Stimulated activated CD4-positive, alpha-beta T cell treated with anti-CD3 and anti-CD28 coated beads, Interleukin-2, amount 100 ng/mL, for 24 hours (primary cell): Measurements from ENCODE around the gene PDE6B.
"Not testable (repeated sequence)": the region's sequence is repeated elsewhere in the genome, so short reads cannot be mapped to it uniquely, and the experiment has no call there.

Experiments
- DNase-seq, 2 donors: peaks; one replicate each; pipeline ENCODE4 v3.0.0-alpha.2; 2020

The PDE6B gene

DNA sequence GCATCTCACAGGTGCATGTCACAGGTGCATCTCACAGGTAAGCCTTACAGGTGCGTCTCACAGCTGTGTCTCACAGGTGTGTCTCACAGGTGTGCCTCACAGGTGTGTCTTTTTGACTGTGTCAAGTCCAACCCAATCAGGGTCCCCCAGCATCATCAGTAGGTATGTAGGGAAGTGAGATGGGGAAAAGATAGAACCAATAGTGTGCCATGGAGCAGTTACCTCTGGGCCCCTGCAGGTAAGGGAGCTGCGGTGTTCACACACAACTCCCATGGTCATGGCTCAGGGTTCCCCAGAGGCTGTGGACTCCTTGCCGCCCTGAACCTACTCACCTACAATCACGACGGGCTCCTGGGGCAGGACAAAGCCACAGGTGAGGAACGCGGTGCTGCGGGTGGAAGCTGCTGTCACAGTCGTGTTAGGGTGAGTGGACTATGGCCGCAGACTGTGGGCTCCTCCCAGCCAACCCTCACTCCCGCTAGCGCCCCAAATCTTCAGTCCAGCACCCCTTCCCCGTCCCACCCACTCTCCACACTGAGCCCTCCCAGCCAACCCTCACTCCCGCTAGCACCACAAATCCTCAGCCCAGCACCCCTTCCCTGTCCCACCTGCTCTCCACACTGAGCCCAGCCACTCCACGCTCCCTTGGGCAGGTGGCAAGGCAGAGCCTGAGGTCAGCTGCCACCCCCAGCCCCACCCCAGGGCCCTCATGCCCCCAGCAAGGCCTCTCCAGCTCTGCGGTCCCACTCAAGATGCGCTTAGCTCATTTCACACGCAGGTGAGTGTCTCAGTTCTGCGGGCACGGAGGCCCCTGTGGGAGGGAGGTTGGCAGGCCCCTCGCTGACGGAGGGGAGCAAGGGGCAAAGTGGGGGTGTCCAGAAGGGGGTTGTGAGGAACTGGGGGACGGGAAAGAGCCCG, 2.1 kb upstream of the PDE6B start:
- no peak for DNase-seq

DNA sequence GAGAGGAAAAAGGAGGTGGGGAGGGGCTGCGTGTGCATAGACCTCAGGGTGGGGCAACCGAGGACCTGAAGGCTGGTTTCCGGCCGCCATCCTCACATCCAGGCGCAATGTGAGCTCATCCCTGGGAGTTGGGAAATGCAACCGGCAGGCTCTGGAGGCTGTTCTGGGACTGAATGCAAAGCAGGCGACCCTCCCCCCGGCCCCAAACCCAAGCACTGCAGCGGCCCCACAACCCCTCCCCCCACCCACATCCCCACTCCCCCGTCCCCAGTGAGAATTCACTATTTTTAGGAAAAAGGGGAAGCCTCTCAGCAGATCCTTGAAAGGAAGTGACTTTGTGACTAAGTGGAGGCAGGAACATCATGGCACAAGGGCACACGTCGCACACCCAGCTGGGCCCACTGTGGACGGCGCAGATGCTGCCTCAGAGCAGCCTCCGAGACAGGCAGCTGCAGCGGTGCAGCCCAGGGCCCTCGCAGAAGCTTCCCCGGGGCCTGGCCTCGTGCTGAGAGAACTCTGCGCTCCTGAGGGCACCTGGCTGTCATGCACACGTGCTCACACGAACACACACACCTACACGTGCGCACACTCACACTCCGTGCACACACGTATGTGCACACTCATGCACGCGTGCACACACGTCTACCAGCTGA, 1.3 kb upstream of the PDE6B start:
- DNase-seq, result no peak

DNA sequence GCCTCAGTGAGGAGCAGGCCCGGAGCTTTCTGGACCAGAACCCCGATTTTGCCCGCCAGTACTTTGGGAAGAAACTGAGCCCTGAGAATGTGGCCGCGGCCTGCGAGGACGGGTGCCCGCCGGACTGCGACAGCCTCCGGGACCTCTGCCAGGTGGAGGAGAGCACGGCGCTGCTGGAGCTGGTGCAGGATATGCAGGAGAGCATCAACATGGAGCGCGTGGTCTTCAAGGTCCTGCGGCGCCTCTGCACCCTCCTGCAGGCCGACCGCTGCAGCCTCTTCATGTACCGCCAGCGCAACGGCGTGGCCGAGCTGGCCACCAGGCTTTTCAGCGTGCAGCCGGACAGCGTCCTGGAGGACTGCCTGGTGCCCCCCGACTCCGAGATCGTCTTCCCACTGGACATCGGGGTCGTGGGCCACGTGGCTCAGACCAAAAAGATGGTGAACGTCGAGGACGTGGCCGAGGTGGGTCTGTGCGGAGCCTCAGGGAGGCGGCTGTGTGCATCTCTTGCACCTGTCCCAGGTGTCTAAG, 323 bp downstream of the PDE6B start:
- DNase-seq, result no peak

DNA sequence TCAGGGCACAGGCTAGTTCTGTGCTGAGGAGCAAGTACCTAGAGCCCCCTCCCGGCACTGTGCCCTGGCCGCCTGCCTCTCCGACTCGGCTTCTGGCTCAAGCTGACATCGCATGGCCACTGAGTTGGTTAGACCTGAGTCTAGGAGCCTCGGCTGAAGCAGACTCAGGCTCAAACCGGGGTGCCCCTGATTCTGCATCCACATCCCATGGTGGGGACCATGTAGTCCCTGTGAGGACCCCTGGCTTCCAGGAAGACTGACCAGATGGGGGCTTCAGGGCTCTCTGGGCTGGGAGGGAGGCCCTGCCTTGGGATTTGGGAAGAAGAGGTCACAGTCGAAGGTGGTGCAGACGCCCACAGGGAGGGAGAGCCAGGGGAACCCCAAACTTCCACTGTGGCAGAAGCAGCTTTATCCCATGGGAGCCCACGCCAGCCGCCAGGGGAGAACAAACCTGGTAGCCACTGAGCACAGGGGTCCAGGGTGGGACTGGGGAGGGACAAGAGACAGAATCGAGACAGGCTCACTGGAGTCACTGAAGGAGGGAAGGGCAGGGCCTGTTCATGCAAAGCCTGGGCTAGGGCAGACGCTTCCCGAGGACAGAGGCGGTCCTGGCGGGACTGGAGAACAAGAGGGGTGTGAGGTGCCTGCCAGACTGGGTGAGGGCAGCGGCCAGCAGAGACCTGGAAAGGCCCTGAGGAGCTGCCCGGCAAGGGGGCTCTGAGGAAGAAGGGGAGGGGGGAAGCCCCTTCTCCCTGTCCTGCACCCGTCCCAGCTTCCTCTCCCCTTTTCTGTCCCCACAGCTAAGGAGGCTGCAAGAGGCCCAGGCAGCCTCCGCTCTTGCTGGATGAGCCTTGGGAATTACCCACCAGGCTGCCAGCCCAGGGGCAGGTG, 1.1 kb downstream of the PDE6B start:
- DNase-seq, result no peak

DNA sequence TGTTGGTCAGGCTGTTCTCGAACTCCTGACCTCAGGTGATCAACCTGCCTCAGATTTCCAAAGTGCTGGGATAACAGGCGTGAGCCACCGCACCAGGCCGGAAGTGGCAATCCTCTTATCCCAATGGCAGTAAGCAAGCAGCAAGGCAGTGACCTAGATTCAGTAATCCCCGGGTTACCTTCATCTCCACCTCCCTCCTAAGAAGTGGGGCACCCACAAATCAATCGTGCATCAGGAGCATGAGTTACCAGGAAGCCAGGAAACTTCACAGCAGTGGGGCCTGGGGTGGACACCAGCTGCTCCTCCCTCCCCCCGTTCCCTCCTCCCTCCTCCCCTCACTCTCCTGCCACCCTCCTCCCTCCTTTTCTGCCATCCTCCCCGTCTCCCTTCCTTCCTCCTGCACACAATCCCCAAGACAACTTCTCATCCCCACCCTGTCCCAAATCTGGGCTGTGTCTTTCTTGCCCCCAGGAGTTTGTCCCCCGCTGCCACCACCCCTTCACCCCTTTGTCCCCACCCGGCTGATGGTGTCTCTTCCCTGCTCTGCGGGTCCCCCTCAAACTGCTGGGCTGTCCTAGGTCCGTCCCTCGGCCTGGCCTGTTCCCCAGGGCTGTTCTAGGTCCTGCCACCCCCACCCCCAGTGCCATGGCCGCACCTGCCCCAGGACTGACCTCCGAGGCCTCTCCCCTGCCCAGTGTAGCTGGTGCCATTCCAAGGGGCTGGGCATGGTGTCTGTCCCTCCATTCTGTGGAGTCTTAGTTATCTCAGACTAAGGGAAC, 2.2 kb downstream of the PDE6B start:
- no peak for DNase-seq

DNA sequence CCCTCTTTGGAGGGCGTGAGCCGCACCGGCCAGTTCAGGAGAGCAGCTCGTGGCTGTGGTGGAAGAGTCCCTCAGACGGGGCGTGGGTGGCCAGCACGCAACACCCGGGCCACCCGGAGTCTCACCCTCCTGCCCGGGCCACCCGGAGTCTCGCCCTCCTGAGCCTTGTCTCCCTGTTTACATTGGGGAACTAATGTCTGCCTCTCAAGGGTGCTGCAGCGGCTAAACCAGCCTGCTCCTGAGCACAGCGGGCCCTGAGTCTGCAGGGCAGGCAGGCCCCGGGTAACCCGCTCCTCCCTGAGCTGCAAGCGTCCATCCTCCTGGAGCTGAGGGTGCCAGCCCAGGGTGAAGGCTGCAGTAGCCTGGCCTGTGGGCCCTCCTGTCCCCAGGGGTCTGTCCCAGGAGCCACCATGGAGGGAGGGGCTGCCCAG, 3.0 kb downstream of the PDE6B start:
- DNase-seq, result no peak

DNA sequence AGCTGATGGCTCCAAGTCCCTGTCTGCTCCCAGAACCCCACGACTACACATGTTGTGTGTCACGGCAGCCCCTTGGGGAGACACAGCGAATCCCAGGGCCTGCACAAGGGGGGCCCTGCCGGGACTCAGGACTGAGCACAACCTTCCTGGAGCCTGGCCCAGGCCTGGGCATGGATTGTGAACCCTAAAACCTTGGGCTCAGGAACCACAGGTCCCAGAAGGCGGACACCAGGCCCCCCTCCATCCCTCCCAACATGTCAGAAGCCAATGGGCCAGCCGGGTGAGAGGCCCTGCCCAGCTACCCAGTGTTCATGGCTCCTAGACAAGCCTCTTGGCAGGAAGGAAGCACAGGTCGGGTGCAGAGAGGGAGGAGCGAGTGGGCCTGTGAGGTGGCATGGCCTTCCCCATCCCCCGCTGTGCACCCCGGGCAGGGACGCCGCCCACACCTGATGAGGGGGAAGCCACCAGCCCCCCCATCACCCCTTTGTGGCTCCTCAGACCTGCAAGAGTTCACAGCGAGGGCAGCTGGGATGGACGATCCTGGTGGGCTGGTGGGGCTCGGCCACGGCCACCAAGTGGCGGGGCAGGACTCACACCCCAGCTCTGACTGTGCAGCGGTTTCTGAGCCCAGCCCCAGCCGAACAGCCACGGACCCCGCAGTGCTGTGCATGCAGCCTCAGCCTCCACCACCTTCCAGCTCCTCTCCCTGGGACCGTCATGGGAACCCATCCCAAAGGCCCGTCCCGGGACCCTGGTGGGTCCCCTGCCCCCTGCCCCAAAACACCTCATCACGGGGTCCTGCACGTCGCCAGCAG, 3.7 kb downstream of the PDE6B start:
- DNase-seq, result no peak

DNA sequence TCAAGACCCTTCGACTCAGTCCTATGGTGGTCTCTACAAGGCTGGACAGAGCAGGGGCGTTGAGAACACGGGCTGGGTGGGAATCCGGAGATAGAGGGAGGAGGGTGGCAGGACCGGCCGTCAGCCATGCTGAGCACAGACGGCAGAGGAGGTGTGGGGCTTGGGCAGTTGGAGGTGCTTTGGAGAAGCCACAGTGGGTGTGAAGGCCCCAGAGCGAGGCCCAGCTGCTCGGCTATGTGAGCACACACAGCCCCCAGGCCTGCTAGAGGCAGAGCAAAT, 4.2 kb downstream of the PDE6B start:
- DNase-seq, result no peak

DNA sequence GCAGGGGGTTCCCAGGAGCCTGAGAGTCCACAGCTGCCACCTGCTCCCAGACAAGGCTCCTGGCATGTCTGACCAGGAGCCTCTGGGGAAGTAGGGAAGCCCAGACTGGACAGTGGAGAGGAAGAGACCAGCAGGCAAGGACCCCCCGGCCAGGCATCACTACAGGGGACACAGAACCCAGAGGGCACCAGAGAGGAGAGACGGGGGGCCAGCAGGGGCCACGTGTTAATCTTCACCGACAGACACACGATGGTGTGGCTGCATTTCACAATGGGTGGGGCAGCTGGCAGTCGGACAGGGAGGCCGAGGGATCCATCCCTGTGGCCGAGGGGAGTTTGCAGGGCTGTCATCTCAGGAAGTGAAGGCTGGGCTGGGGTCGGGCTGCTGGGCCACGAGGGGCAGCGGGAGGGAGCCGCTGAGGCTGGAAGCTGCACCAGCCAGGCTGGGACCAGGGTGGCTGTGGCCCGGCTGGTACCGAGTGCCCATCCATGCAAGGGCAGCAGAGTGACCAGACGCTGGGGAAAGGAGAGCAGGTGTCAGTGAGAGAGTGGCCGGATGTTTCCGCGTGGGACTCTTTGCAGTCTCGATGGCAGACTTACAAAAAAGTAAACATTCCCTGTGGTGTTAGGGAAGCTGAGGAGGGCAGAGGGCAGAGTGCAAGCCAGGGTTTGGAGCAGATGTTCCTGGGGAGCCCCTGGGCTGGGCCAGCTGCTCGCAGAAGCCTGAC, 4.7 kb downstream of the PDE6B start:
- no peak for DNase-seq

DNA sequence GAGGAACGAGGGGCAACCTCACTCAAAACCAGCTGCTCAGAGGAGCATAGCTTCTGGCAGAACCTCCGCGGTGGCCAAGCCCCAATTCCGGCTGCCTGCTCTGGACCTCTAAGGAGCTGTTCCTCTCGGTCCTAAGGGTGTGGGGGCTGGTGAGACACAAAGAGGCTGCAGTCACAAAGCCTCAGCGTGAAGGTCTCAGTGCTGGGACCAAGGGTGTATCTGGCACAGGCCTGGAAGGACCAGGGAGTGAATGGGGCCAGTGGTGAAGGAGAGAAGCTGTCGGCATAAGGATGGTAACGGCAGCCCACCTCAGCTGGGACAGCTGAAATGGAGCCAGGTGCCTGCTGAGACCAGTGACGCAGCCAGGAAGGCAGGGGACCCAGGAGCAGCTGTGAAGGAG, 5.3 kb downstream of the PDE6B start:
- DNase-seq, result no peak

DNA sequence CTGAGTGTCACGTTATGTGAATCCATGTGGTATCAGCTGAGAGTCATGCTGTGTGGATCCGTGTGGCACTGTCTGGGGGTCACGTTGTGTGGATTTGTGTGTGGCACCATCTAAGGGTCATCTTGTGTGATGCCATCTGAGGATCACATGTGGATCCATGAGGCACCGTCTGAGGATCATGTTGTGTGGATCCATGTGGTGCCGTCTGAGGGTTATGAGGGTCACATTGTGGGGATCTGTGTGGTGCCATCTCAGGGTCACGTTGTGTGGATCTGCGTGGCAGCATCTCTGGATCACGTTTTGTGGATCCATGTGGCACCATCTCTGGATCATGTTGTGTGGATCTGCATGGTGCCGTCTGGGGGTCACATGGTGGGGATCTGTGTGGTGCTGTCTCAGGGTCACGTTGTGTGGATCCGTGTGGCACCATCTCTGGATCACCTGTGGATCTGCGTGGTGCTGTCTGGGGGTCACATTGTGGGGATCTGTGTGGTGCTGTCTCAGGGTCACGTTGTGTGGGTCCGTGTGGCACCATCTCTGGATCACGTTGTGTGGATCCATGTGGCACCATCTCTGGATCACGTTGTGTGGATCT, 6.9 kb downstream of the PDE6B start:
- DNase-seq, result no peak

DNA sequence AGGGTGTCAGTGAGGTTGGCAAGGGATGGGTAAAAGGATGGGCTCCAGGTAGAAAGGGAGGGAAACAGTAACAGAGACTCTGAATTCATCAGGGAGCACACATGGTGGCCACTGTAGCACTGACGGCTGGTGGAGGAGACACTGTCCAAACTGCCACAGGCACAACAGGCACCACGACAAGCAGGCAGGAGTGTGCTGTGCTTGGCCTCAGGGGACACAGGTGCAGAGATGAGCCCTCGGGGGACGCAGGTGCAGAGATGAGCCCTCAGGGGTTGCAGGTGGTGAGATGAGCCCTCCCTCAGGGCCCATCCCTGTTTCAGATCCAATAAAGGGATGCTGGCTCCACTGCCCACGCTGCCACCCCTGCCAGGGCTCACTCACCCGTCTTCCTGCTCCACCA, 7.6 kb downstream of the PDE6B start:
- no peak for DNase-seq

DNA sequence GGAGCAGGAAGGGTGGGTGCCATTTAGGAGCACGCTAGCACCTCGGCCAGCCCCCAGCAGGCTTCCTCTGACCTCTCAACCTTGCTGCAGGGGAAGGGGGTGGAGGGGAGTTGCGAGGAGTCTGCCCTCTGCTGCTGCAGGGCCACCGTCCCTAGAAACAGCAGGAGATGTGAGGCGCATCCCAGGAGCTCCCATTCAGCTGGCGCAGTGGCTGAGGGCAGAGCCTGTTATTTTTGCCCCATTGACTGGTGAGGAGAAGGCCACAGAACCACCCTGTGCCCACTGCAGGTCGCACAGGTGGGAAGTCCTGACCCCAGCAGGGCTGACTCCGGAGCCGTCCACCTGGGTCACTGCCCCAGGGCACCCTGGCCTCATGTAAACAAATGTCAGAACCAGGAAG, 8.0 kb downstream of the PDE6B start:
- DNase-seq, result no peak

DNA sequence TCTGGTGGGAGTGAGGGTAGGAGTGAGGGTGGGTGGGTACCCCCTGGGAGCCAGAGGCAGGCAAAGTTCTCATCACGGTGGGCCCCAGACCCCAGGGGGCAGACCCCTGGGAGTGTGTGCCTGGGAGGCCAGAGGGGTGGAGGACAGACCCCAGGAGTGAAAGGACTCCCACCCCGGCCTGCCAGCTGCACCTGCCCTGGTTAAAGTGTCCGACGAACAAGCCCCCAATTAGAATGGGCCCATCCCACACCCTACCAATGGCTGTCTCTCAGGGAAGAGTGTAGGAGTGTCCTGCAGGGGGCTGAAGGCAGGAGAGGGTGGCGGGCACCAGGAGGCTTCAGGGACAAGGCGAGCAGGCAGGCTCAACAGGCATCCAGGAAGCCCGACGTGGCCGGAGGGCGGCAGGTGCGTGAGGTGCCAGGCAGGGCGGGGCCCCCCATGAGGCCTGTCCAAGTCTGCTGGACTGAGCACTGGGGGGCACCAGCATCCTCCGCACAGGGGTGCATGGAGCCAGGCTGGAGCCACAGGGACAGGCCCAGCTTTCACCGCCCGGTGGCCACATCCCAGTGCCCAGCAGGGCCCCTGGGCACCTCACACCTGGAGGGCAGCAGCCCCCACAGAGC, 8.7 kb downstream of the PDE6B start:
- no peak for DNase-seq

DNA sequence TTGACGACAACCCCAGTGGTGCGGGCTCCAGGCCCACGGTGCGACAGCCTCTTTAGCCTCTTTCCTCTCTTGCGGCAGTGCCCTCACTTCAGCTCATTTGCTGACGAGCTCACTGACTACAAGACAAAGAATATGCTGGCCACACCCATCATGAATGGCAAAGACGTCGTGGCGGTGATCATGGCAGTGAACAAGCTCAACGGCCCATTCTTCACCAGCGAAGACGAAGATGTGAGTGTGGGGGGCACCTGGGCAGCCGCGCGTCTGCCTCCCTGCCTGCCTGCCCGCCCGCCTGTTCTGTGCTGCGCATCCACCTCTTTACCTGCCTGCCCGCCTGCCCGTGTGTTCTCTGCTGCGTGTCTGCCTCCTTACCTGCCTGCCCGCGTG, 9.2 kb downstream of the PDE6B start:
- no peak for DNase-seq

DNA sequence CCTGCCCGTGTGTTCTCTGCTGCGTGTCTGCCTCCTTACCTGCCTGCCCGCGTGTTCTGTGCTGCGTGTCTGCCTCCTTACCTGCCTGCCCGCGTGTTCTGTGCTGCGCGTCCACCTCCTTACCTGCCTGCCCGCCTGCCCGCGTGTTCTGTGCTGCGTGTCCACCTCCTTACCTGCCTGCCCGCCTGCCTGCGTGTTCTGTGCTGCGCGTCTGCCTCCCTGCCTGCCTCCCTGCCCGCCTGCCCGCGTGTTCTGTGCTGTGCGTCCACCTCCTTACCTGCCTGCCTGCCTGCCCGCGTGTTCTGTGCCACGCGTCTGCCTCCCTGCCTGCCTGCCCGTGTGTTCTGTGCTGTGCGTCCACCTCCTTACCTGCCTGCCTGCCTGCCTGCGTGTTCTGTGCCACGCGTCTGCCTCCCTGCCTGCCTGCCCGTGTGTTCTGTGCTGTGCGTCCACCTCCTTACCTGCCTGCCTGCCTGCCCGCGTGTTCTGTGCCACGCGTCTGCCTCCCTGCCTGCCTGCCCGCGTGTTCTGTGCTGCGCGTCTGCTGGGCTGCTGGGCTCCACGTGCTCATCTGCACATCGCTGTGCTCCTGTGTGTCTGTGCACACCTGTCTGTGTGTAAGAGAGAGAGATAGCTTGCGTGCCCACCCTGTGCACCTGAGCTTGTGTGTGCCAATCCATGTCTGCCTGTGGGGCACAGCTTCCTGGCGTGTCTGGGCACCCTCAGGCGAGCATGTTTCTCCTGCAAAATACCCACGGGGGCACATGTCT, 9.9 kb downstream of the PDE6B start:
- DNase-seq, result not testable (repeated sequence)

DNA sequence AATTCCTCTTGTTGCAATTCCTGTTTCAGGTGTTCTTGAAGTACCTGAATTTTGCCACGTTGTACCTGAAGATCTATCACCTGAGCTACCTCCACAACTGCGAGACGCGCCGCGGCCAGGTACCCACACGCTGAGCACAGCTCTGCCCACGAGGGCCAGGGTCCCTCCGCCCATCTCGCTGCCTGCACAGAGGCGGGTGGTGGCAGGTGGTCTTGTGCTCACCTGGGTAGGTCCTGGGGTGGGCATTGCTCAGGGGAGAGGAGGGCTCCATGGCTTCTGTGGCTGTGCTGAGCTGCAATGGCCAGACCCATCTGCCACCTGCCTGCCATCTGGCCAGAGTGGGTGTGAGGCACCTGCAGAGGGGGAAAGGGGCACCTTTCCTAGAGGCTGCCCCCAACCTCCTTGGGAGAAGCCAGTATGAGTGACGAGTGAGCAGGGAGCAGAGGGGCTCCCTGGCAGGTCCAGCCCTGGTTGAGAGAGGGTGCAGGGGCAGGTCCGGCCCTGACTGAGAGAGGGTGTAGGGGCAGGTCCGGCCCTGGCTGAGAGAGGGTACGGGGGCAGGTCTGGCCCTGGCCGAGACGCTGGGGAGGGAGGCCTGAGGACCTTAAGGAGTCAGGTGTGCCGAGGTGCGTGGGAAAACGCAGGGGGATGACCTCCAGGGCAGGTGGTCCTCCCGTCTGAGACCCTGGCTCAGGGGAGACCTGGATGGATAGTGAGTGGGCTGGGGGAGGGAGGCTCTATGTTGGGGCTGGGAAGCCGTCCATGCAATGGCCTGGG, 10.7 kb downstream of the PDE6B start:
- DNase-seq, result no peak

DNA sequence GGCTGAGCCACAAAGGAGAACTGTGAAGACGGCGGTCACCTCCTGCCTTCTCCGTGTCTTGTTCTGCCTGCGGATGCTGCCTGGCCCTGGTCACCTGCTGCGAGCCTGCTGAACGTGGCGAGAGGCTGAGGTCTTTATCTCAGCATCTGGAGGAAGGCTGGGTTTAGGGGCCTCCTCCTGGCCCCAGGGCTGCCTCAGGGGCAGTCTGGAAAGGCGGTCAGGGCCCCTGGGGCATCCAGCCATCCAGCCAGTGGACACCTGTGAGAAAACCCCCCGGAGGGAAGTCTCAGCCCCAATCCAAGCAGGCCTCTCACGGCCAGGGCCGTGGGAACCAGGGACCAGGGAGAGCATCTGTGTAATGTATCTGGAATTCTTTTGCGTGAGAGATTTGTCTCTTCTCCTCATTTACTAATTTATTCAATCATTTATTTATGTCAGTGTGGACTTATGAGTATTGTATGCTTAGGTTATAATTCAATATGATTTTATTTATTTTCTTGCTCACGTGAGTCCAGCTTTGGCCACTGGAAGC, 11.3 kb downstream of the PDE6B start:
- DNase-seq, result no peak
